ENCODE data around the gene PMS2.
A peak's percentile ranks its signal among the peaks of the same experiment; 100 is the strongest.
"Not testable (repeated sequence)": the region's sequence is repeated elsewhere in the genome, so short reads cannot be mapped to it uniquely, and the experiment has no call there.

The PMS2 gene

GRCh38 chr7:6012355-6013104 lies 3.7 kb upstream of the PMS2 start:
- DNase-seq: no peak

- no peak for DNase-seq
Observed at GRCh38 chr7:6011541-6011940, 2.7 kb upstream of the PMS2 start.

- not testable (repeated sequence) for DNase-seq
Observed at GRCh38 chr7:6010370-6010769, 1.5 kb upstream of the PMS2 start.

GRCh38 chr7:6007835-6008590 lies 836 bp downstream of the PMS2 start:
- not testable (repeated sequence) for DNase-seq

- DNase-seq: no peak
Observed at GRCh38 chr7:6007386-6007785, 1.5 kb downstream of the PMS2 start.

GRCh38 chr7:5997210-5997808 lies 11.5 kb downstream of the PMS2 start:
- DNase-seq: peak; percentile 11

GRCh38 chr7:5987061-5987460 lies 21.8 kb downstream of the PMS2 start:
- DNase-seq: not testable (repeated sequence)

GRCh38 chr7:5979680-5980314 lies 29.1 kb downstream of the PMS2 start:
- DNase-seq: not testable (repeated sequence)

- DNase-seq: not testable (repeated sequence)
Observed at GRCh38 chr7:5973580-5973979, 35.3 kb downstream of the PMS2 start.

GRCh38 chr7:5970347-5970911 lies 38.4 kb downstream of the PMS2 start, which contains the start of gene RSPH10B:
Gene RSPH10B, minus strand, starts transcription at chr7:5970689. Its CDS starts 3,573 bp downstream, at chr7:5967116.
- DNase-seq: not testable (repeated sequence)

- not testable (repeated sequence) for DNase-seq
Observed at GRCh38 chr7:5963810-5964209, 45.0 kb downstream of the PMS2 start.

- DNase-seq: not testable (repeated sequence)
Observed at GRCh38 chr7:5963205-5963604, 45.6 kb downstream of the PMS2 start.

GRCh38 chr7:5934945-5935450 lies 73.9 kb downstream of the PMS2 start:
- DNase-seq: not testable (repeated sequence)

- not testable (repeated sequence) for DNase-seq
Observed at GRCh38 chr7:5931905-5932644, 76.8 kb downstream of the PMS2 start.

GRCh38 chr7:5931250-5931649 lies 77.6 kb downstream of the PMS2 start:
- DNase-seq: not testable (repeated sequence)

GRCh38 chr7:5930290-5930689 lies 78.6 kb downstream of the PMS2 start:
- not testable (repeated sequence) for DNase-seq

GRCh38 chr7:5926263-5926870 lies 82.5 kb downstream of the PMS2 start:
- DNase-seq: not testable (repeated sequence)

- DNase-seq: not testable (repeated sequence)
Observed at GRCh38 chr7:5924630-5925029, 84.2 kb downstream of the PMS2 start.

GRCh38 chr7:5924180-5924579 lies 84.7 kb downstream of the PMS2 start:
- DNase-seq: not testable (repeated sequence)
